Measurements from ENCODE around the gene CCDC177. TPM values are rescaled to one million over a fixed set of nuclear protein-coding genes. Genes with fewer than 3 reads are reported as not detected.

CCDC177 gene
- total and polyA plus RNA-seq, 4 donors: 0.08 TPM; not detected in 3

DNA sequence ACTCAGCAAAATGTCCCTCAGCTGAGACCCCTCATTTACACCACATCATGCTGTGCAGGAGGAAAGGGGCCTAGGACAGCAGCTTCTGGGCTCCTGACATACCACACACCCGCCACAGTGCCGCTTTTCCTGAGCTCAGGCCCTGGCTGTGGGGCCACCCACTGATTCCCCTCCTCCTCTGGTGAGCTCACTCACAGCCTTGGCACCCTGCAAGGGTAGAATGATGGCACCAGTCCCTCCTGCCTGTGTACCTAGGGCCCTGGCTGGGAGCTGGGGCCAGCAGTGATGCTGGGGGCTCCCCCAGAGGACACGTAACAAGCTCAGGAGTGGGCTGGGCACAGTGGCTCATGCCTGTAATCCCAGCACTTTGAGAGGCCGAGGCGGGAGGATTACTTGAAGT, 45.7 kb downstream of the CCDC177 start:
- H3K9me3 ChIP-seq (ENCODE audit: control insufficient read depth in 4 of 4, low read length in 3 of 4): no peaks in the 10 kb centered on the region
- DNase-seq (ENCODE audit: low spot score): no peak
- H3K27ac ChIP-seq (ENCODE audit: low read depth in 1 of 2, low read length in 2 of 2): no peak overlapping the region
- no peaks in the 10 kb centered on the region for H3K27me3 ChIP-seq (ENCODE audit: control insufficient read depth in 4 of 4, insufficient read depth in 4 of 4, low read length in 3 of 4)
- no peaks in the 10 kb centered on the region for H3K36me3 ChIP-seq (ENCODE audit: control insufficient read depth in 4 of 4, insufficient read depth in 3 of 4, low read depth in 1 of 4, low read length in 3 of 4)
- TF ChIP-seq FOXA1 (IDR thresholded peaks at IDR 0.05) (no peak), FOXA2 (IDR thresholded peaks at IDR 0.05) (no peak), SP1 (IDR thresholded peaks at IDR 0.05) (no peak), HNF4G (IDR thresholded peaks at IDR 0.05) (no peak), NR2F2 (IDR thresholded peaks at IDR 0.05) (no peak), HNF4A (conservative IDR thresholded peaks at IDR 0.05) (no peak), TAF1 (conservative IDR thresholded peaks at IDR 0.05) (no peak), JUND (IDR thresholded peaks at IDR 0.05) (no peak), YY1 (IDR thresholded peaks at IDR 0.05) (no peak), ZBTB33 (IDR thresholded peaks at IDR 0.05) (no peak), RAD21 (IDR thresholded peaks at IDR 0.05) (no peak)
- TF ChIP-seq, protein P1, sequence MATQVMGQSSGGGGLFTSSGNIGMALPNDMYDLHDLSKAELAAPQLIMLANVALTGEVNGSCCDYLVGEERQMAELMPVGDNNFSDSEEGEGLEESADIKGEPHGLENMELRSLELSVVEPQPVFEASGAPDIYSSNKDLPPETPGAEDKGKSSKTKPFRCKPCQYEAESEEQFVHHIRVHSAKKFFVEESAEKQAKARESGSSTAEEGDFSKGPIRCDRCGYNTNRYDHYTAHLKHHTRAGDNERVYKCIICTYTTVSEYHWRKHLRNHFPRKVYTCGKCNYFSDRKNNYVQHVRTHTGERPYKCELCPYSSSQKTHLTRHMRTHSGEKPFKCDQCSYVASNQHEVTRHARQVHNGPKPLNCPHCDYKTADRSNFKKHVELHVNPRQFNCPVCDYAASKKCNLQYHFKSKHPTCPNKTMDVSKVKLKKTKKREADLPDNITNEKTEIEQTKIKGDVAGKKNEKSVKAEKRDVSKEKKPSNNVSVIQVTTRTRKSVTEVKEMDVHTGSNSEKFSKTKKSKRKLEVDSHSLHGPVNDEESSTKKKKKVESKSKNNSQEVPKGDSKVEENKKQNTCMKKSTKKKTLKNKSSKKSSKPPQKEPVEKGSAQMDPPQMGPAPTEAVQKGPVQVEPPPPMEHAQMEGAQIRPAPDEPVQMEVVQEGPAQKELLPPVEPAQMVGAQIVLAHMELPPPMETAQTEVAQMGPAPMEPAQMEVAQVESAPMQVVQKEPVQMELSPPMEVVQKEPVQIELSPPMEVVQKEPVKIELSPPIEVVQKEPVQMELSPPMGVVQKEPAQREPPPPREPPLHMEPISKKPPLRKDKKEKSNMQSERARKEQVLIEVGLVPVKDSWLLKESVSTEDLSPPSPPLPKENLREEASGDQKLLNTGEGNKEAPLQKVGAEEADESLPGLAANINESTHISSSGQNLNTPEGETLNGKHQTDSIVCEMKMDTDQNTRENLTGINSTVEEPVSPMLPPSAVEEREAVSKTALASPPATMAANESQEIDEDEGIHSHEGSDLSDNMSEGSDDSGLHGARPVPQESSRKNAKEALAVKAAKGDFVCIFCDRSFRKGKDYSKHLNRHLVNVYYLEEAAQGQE (IDR thresholded peaks at IDR 0.05): no peak
- TF ChIP-seq, protein P2, sequence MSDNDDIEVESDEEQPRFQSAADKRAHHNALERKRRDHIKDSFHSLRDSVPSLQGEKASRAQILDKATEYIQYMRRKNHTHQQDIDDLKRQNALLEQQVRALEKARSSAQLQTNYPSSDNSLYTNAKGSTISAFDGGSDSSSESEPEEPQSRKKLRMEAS (IDR thresholded peaks at IDR 0.05): no peak
- no peak overlapping the region for H3K9ac ChIP-seq (ENCODE audit: low read depth in 1 of 2, low read length in 2 of 2)
- WGBS: 97% methylated on average over 5 of the region's 5 CpGs
- H3K4me1 ChIP-seq (ENCODE audit: control insufficient read depth in 4 of 4, insufficient read depth in 4 of 4, low read length in 3 of 4): no peaks in the 10 kb centered on the region
- no peak overlapping the region for H3K4me3 ChIP-seq (ENCODE audit: low read depth in 1 of 3, low read length in 3 of 3)

DNA sequence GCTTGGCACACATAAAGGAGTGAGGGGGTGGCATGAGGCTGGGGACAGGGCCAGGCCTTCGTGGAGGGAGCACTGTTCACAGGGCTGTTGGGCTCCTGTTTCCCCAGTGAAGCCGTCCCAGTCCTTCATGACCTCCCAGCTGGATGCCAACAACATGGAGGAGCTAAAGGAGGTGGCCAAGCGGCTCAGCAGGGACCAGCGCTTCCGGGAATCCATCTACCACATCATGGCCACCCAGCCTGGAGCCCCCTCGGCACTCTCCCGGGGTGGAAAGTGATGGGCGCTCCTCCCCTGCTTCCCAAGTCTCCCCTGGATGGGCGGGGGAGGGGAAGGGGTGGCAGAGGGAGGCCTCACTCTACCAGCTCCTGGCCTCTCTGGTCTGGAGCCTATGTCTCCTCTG, 46.5 kb downstream of the CCDC177 start:
- no peak for DNase-seq (ENCODE audit: low spot score)
- TF ChIP-seq RXRA (IDR thresholded peaks at IDR 0.05) (no peak), ATF3 (IDR thresholded peaks at IDR 0.05) (no peak), SP1 (IDR thresholded peaks at IDR 0.05) (no peak), ZBTB33 (IDR thresholded peaks at IDR 0.05) (no peak), FOXA1 (IDR thresholded peaks at IDR 0.05) (no peak), GABPA (IDR thresholded peaks at IDR 0.05 in 1 of 2, conservative IDR thresholded peaks at IDR 0.05 in 1 of 2) (no peak), CTCF (IDR thresholded peaks at IDR 0.05; ENCODE audit: low read depth, low read length, missing input control) (no peak), HNF4A (conservative IDR thresholded peaks at IDR 0.05) (no peak), YY1 (IDR thresholded peaks at IDR 0.05) (no peak), FOXA2 (IDR thresholded peaks at IDR 0.05) (no peak), NR2F2 (IDR thresholded peaks at IDR 0.05) (no peak)
- 92% methylated on average over 9 of the region's 9 CpGs for WGBS

More for the DNA sequence above, 46.5 kb downstream of the CCDC177 start:
- Histone ChIP-seq H3K4me1 (ENCODE audit: control insufficient read depth in 4 of 4, insufficient read depth in 4 of 4, low read length in 3 of 4) (no peaks in the 10 kb centered on the region), H3K9me3 (ENCODE audit: control insufficient read depth in 4 of 4, low read length in 3 of 4) (no peaks in the 10 kb centered on the region), H3K27me3 (ENCODE audit: control insufficient read depth in 4 of 4, insufficient read depth in 4 of 4, low read length in 3 of 4) (no peaks in the 10 kb centered on the region), H3K9ac (ENCODE audit: low read depth in 1 of 2, low read length in 2 of 2) (no peak overlapping the region), H3K27ac (ENCODE audit: low read depth in 1 of 2, low read length in 2 of 2) (no peak overlapping the region), H3K36me3 (ENCODE audit: control insufficient read depth in 4 of 4, insufficient read depth in 3 of 4, low read depth in 1 of 4, low read length in 3 of 4) (no peaks in the 10 kb centered on the region), H3K4me3 (ENCODE audit: low read depth in 1 of 3, low read length in 3 of 3) (no peak overlapping the region)
